B cell (primary cell): ENCODE measurements around the gene ZBTB46. TPM values are rescaled to one million over a fixed set of nuclear protein-coding genes. Genes with fewer than 3 reads are reported as not detected.

Experiments
- ATAC-seq: fragments of 200-7000 bp; cut with Tn5 transposase; one replicate; pipeline ENCODE4 v1.10.0; 2021; ENCODE audit warnings: low read depth, mild to moderate bottlenecking, moderate number of reproducible peaks, moderate library complexity
- CTCF ChIA-PET: fragments of 350-600 bp; sonication (Branson Sonifier 250); formaldehyde crosslinking; loops from one replicate; lab custom pipeline; 2021; ENCODE audit warnings: antibody characterized with exemption, inconsistent platforms; lab: Charles Lee
- POLR2A ChIA-PET: fragments of 350-600 bp; sonication (Branson Sonifier 250); formaldehyde crosslinking; loops from one replicate; lab custom pipeline; 2021; ENCODE audit warnings: antibody characterized with exemption; lab: Charles Lee
- DNase-seq: peaks from one replicate; pipeline ENCODE4 v3.0.0; 2013
- H2AFZ ChIP-seq: 2 replicates; pipeline ENCODE4 v1.6.1; 2012; ENCODE audit warnings: mild to moderate bottlenecking, low read depth, low read length; ENCODE audit not compliant: insufficient read depth, poor library complexity, severe bottlenecking
- H3K27ac ChIP-seq, 2 donors: 1 replicate in 1 of 2; 2 replicates in 1 of 2; pipeline ENCODE4 v1.5.1; 2012 to 2013; ENCODE audit warnings: low read length in 2 of 2, mild to moderate bottlenecking in 2 of 2, moderate library complexity in 1 of 2
- H3K27me3 ChIP-seq, 4 experiments: fragments of 200-600 bp in 1 of 4; sonication (generic) in 1 of 4; replicated peaks in 1 of 4; 1 replicate in 2 of 4; 2 replicates in 2 of 4; pipeline versions ENCODE4 v1.6.1 to v1.7.0; 2013 to 2016; ENCODE audit warnings: low read length in 3 of 4, mild to moderate bottlenecking in 2 of 4, mixed read lengths in 1 of 4, moderate library complexity in 1 of 4; ENCODE audit not compliant: insufficient read depth in 4 of 4, control insufficient read depth in 3 of 4; ENCODE audit errors: control extremely low read depth in 1 of 4
- H3K36me3 ChIP-seq, 2 experiments: replicated peaks in 1 of 2; 1 replicate in 1 of 2; 2 replicates in 1 of 2; pipeline versions ENCODE4 v1.6.1 to v1.7.1; 2013; ENCODE audit warnings: low read length in 1 of 2; ENCODE audit not compliant: insufficient read depth in 2 of 2, control insufficient read depth in 1 of 2; ENCODE audit errors: control extremely low read depth in 1 of 2, extremely low read depth in 1 of 2
- H3K4me1 ChIP-seq, 2 donors: fragments of 200-600 bp in 1 of 2; sonication (generic) in 1 of 2; 1 replicate in 1 of 2; 2 replicates in 1 of 2; pipeline versions ENCODE4 v1.5.1 to v1.6.1; 2013 to 2017; ENCODE audit warnings: low read length in 2 of 2; ENCODE audit not compliant: control insufficient read depth in 2 of 2, insufficient read depth in 2 of 2
- H3K4me2 ChIP-seq: replicated peaks from 2 replicates; pipeline ENCODE3; 2012; ENCODE audit warnings: mild to moderate bottlenecking, low read depth, low read length; ENCODE audit not compliant: poor library complexity, severe bottlenecking
- H3K4me3 ChIP-seq, 5 experiments: fragments of 200-600 bp in 1 of 5; sonication (generic) in 1 of 5; 1 replicate in 3 of 5; 2 replicates in 2 of 5; pipeline versions ENCODE4 v1.5.1 to v1.7.0; 2011 to 2016; ENCODE audit warnings: low read length in 4 of 5, mild to moderate bottlenecking in 4 of 5, low read depth in 2 of 5, control low read depth in 1 of 5, moderate library complexity in 1 of 5; ENCODE audit not compliant: insufficient read depth in 1 of 5; ENCODE audit errors: control extremely low read depth in 1 of 5, extremely low read depth in 1 of 5
- H3K79me2 ChIP-seq: fragments of 200-600 bp; sonication (generic); one replicate; pipeline ENCODE4 v1.6.0; 2016; ENCODE audit warnings: low read length; ENCODE audit not compliant: control insufficient read depth, insufficient read depth
- H3K9ac ChIP-seq: fragments of 200-600 bp; sonication (generic); 2 replicates; pipeline ENCODE4 v1.6.1; 2017; ENCODE audit warnings: mild to moderate bottlenecking, low read length, moderate library complexity
- H3K9me3 ChIP-seq, 3 donors: one replicate each; pipeline versions ENCODE4 v1.6.1 to v1.7.1; 2013; ENCODE audit warnings: low read length in 2 of 3; ENCODE audit not compliant: control insufficient read depth in 2 of 3, insufficient read depth in 1 of 3; ENCODE audit errors: control extremely low read depth in 1 of 3
- H4K20me1 ChIP-seq: 2 replicates; pipeline ENCODE4 v1.6.0; 2012; ENCODE audit warnings: mild to moderate bottlenecking, low read length; ENCODE audit not compliant: insufficient read depth, control insufficient read depth, poor library complexity, severe bottlenecking
- H3K27ac Mint-ChIP-seq: one replicate; pipeline ENCODE4 v1.8.0; 2021; ENCODE audit warnings: mixed read lengths
- H3K27me3 Mint-ChIP-seq: one replicate; pipeline ENCODE4 v1.8.0; 2021; ENCODE audit warnings: mixed read lengths
- H3K4me1 Mint-ChIP-seq: one replicate; pipeline ENCODE4 v1.8.0; 2021; ENCODE audit warnings: mixed read lengths
- H3K4me3 Mint-ChIP-seq: one replicate; pipeline ENCODE4 v1.8.0; 2021; ENCODE audit warnings: mixed read lengths
- H3K9me3 Mint-ChIP-seq: one replicate; pipeline ENCODE4 v1.8.0; 2022; ENCODE audit warnings: mixed read lengths; ENCODE audit not compliant: insufficient read depth
- CTCF ChIP-seq: fragments of 200-600 bp; IDR thresholded peaks from one replicate; pipeline ENCODE4 v1.8.0; 2022; ENCODE audit warnings: antibody characterized with exemption, mild to moderate bottlenecking
- EZH2 ChIP-seq: IDR thresholded peaks from 2 replicates; pipeline ENCODE4 v1.6.1; 2012; ENCODE audit warnings: borderline replicate concordance, low read depth, mild to moderate bottlenecking, moderate library complexity, low read length; ENCODE audit not compliant: insufficient read depth, poor library complexity, severe bottlenecking
- WGBS: methylation state at CpG from one replicate; pipeline ENCODE4 v1.1.5; 2013; ENCODE audit warnings: missing lambda C conversion rate; ENCODE audit not compliant: insufficient coverage; 5-methylcytosine and 5-hydroxymethylcytosine counted together
- intact Hi-C: fragments of 100-400 bp; cut with micrococcal nuclease; formaldehyde crosslinking; loops from one replicate; pipeline ENCODE4 v1.10.0; 2022
- polyA plus RNA-seq: library from polyadenylated mRNA; depleted of rRNA; stranded (reverse); fragments of >200 nt; gene quantifications from 2 replicates; pipeline ENCODE4 v1.2.3, GENCODE V29; 2012
- total RNA-seq, 2 donors: library from RNA; stranded (reverse); fragments of 120-200 nt in 1 of 2; gene quantifications; 1 replicate in 1 of 2; 2 replicates in 1 of 2; pipeline versions ENCODE4 v1.2.3 to v1.2.4, GENCODE V29; 2013 to 2022

The ZBTB46 gene
- total and polyA plus RNA-seq, 2 donors (not counting 1 experiment from before 2014, with no cell fraction given): 0.16 to 0.64 TPM

- H3K9me3 Mint-ChIP-seq: no peaks in the 10 kb centered on the region
- Histone ChIP-seq H3K9ac (peak overlapping the region; percentile 54), H3K27ac (no peak overlapping the region), H3K27me3 (peaks cover 0 to 42% (median 26%) of the 10 kb centered on the region in 4 experiments), H3K36me3 (no peaks in the 10 kb centered on the region), H3K9me3 (peaks cover 0 to 8% (median 0%) of the 10 kb centered on the region in 3 donors), H2AFZ (peak overlapping the region; percentile 54), H3K4me1 (peaks cover 12 to 16% of the 10 kb centered on the region in 2 donors), H3K79me2 (no peaks in the 10 kb centered on the region), H3K4me2 (peak overlapping the region; percentile 96), H4K20me1 (no peaks in the 10 kb centered on the region), H3K4me3 (peak overlapping the region; percentile 28 to 65 (median 53))
- peaks cover 28% of the 10 kb centered on the region for H3K27me3 Mint-ChIP-seq
- 0% methylated on average over 4 of the region's 10 CpGs for WGBS
- peak overlapping the region; percentile 71 for H3K27ac Mint-ChIP-seq
- POLR2A ChIA-PET: no interaction called here
- CTCF ChIA-PET: no interaction called here
- H3K4me3 Mint-ChIP-seq: peak overlapping the region; percentile 94
- H3K4me1 Mint-ChIP-seq: peaks cover 11% of the 10 kb centered on the region
- intact Hi-C loops: no loop called here
- TF ChIP-seq EZH2: no peak
- TF ChIP-seq CTCF: no peak
- no peak for ATAC-seq
- DNase-seq: no peak
Measured at GRCh38 chr20:63829603-63829944, 1.5 kb downstream of the ZBTB46 start.

GRCh38 chr20:63828951-63829350 lies 2.1 kb downstream of the ZBTB46 start:
- no peaks in the 10 kb centered on the region for H3K9me3 Mint-ChIP-seq
- ATAC-seq: no peak
- CTCF ChIA-PET: no interaction called here

More at GRCh38 chr20:63828951-63829350, 2.1 kb downstream of the ZBTB46 start:
- H3K27me3 ChIP-seq: peaks cover 0 to 42% (median 26%) of the 10 kb centered on the region in 4 experiments
- no peaks in the 10 kb centered on the region for H3K79me2 ChIP-seq
- peak overlapping the region; percentile 94 for H3K4me3 Mint-ChIP-seq
- POLR2A ChIA-PET: no interaction called here
- H3K9ac ChIP-seq: no peak overlapping the region
- no peak overlapping the region for H2AFZ ChIP-seq
- intact Hi-C loops: no loop called here
- peaks cover 11% of the 10 kb centered on the region for H3K4me1 Mint-ChIP-seq
- peaks cover 31% of the 10 kb centered on the region for H3K27me3 Mint-ChIP-seq
- H3K4me1 ChIP-seq: peaks cover 12 to 16% of the 10 kb centered on the region in 2 donors
- 89% methylated on average over 6 of the region's 10 CpGs for WGBS
- H3K27ac Mint-ChIP-seq: peak overlapping the region; percentile 26
- no peak overlapping the region for H3K4me3 ChIP-seq
- H3K9me3 ChIP-seq: peaks cover 0 to 8% (median 0%) of the 10 kb centered on the region in 3 donors
- no peak overlapping the region for H3K27ac ChIP-seq
- H4K20me1 ChIP-seq: no peaks in the 10 kb centered on the region
- no peak for DNase-seq
- peak overlapping the region; percentile 96 for H3K4me2 ChIP-seq
- TF ChIP-seq EZH2 (no peak), CTCF (no peak)
- no peaks in the 10 kb centered on the region for H3K36me3 ChIP-seq
